Measurements from ENCODE around the gene C2CD4D. TPM values are rescaled to one million over a fixed set of nuclear protein-coding genes. Genes with fewer than 3 reads are reported as not detected.

The C2CD4D gene
- polyA plus RNA-seq, 2 of the 4 experiments (the other 2 are of a cell fraction), result not detected

- H3K4me3 ChIP-seq, result no peak overlapping the region
- H3K9me3 ChIP-seq, result no peaks in the 10 kb centered on the region
- no peak for FAIRE-seq
- no peak overlapping the region for H3K27ac ChIP-seq
- CTCF ChIA-PET, result interaction anchor here (0.9 to 5.5 kb wide), 6 partner anchors 11 to 390 kb away, joined by 3 to 77 read pairs (median 4); partner anchors contain the start of gene MRPL9
- peaks cover 24% of the 10 kb centered on the region for H3K4me1 ChIP-seq
- WGBS (ENCODE audit: missing lambda C conversion rate), result 100% methylated on average over 2 of the region's 3 CpGs
- H3K4me2 ChIP-seq, result no peak overlapping the region
- TF ChIP-seq FOSL2 (IDR thresholded peaks at IDR 0.05) (no peak), FOSL2 (CRISPR knock-in tag; IDR thresholded peaks at IDR 0.05) (no peak), E2F6 (IDR thresholded peaks at IDR 0.05; ENCODE audit: borderline replicate concordance, low read depth) (no peak), HDAC2 (IDR thresholded peaks at IDR 0.05) (no peak)
- no peak for DNase-seq (ENCODE audit: low read depth in 1 of 2, low spot score in 1 of 2)
- no peak for ATAC-seq
- POLR2A ChIA-PET, result no interaction called here
These were observed 5.4 kb downstream of the C2CD4D start for GRCh38 chr1:151834239-151834638.

- no peak for FAIRE-seq
- peaks cover 24% of the 10 kb centered on the region for H3K4me1 ChIP-seq
- POLR2A ChIA-PET, result interaction anchor here (0.5 to 0.9 kb wide), 2 partner anchors 70 to 758 kb away, joined by 3 read pairs; partner anchors contain the start of gene MRPL9
These were observed 6.3 kb downstream of the C2CD4D start for GRCh38 chr1:151833172-151833900.

More at GRCh38 chr1:151833172-151833900, 6.3 kb downstream of the C2CD4D start:
- CTCF ChIA-PET, result interaction anchor here (0.8 to 3.0 kb wide), 7 partner anchors 9 to 389 kb away, joined by 3 to 10 read pairs (median 3); no protein-coding TSS in a partner anchor
- Histone ChIP-seq H3K4me3 (no peak overlapping the region), H3K9me3 (no peaks in the 10 kb centered on the region), H3K27ac (no peak overlapping the region), H3K4me2 (no peak overlapping the region)
- no peak for DNase-seq (ENCODE audit: low read depth in 1 of 2, low spot score in 1 of 2)
- WGBS (ENCODE audit: missing lambda C conversion rate), result 86% methylated on average over 5 of the region's 8 CpGs
- no peak for ATAC-seq
- TF ChIP-seq EHMT2 (IDR thresholded peaks at IDR 0.05; ENCODE audit: low read depth) (no peak), MAX (IDR thresholded peaks at IDR 0.05) (no peak), POLR2A (IDR thresholded peaks at IDR 0.05; ENCODE audit: low read length) (no peak), PBX3 (IDR thresholded peaks at IDR 0.05) (no peak), EP300 (IDR thresholded peaks at IDR 0.05) (no peak), HES2 (IDR thresholded peaks at IDR 0.05) (no peak), FOXS1 (CRISPR knock-in tag; IDR thresholded peaks at IDR 0.05) (no peak), USF2 (IDR thresholded peaks at IDR 0.05) (no peak), CTCF (IDR thresholded peaks at IDR 0.05) (no peak), MAFK (IDR thresholded peaks at IDR 0.05; ENCODE audit: partially characterized antibody) (no peak), HOXA7 (CRISPR knock-in tag; IDR thresholded peaks at IDR 0.05) (no peak), ELK1 (IDR thresholded peaks at IDR 0.05; ENCODE audit: low read depth, low read length) (no peak), FOSL2 (IDR thresholded peaks at IDR 0.05) (no peak), FOSL2 (CRISPR knock-in tag; IDR thresholded peaks at IDR 0.05) (no peak), KDM1A (IDR thresholded peaks at IDR 0.05; ENCODE audit: low read depth) (no peak), SMC3 (IDR thresholded peaks at IDR 0.05) (no peak), PHF8 (IDR thresholded peaks at IDR 0.05; ENCODE audit: borderline replicate concordance, low read depth) (no peak), CBX2 (IDR thresholded peaks at IDR 0.05; ENCODE audit: borderline replicate concordance, low read depth) (no peak)
